Measurements from ENCODE around the gene PDZRN4. TPM values are rescaled to one million over a fixed set of nuclear protein-coding genes. Genes with fewer than 3 reads are reported as not detected.

Gene PDZRN4
- total RNA-seq, 1 experiment from 2014 or later = not detected

DNA sequence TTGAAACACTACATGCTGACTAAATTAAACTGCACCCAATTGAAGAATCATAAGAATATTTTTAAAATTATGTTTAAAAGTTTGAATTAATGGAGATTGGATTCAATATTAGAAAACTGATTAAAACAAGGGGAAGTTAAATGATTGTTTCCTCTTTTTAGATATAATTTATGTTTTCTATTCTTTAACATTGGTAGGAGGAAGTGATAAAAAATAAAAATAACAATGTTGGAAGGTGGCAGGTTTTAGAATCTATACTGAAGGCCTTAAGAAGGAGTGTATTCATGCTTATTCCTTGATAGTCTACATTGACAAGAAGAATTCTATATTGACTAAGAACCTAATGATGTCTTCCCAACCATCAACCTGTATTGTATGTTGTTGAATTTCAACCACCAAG is 168.1 kb downstream of the PDZRN4 start:
- TF ChIP-seq, protein P1, sequence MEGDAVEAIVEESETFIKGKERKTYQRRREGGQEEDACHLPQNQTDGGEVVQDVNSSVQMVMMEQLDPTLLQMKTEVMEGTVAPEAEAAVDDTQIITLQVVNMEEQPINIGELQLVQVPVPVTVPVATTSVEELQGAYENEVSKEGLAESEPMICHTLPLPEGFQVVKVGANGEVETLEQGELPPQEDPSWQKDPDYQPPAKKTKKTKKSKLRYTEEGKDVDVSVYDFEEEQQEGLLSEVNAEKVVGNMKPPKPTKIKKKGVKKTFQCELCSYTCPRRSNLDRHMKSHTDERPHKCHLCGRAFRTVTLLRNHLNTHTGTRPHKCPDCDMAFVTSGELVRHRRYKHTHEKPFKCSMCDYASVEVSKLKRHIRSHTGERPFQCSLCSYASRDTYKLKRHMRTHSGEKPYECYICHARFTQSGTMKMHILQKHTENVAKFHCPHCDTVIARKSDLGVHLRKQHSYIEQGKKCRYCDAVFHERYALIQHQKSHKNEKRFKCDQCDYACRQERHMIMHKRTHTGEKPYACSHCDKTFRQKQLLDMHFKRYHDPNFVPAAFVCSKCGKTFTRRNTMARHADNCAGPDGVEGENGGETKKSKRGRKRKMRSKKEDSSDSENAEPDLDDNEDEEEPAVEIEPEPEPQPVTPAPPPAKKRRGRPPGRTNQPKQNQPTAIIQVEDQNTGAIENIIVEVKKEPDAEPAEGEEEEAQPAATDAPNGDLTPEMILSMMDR (conservative IDR thresholded peaks at IDR 0.05; ENCODE audit: low read depth, low read length) = no peak
- no peak for TF ChIP-seq EZH2 (IDR thresholded peaks at IDR 0.05; ENCODE audit: borderline replicate concordance, low read depth, low read length, poor library complexity, severe bottlenecking)
- Histone ChIP-seq H3K27me3 (replicated peaks; ENCODE audit: insufficient read depth, low read depth, low read length, poor library complexity) (no peaks in the 10 kb centered on the region), H3K4me3 (ENCODE audit: low read depth, low read length, poor library complexity, severe bottlenecking) (no peak overlapping the region), H3K27ac (ENCODE audit: low read depth, low read length, poor library complexity, severe bottlenecking) (no peak overlapping the region), H3K36me3 (ENCODE audit: insufficient read depth, low read length, poor library complexity, severe bottlenecking) (no peaks in the 10 kb centered on the region), H3K9me3 (ENCODE audit: low read depth, low read length, poor library complexity, severe bottlenecking) (peaks cover 2% of the 10 kb centered on the region), H3K4me1 (ENCODE audit: insufficient read depth, low read length, poor library complexity, severe bottlenecking) (no peaks in the 10 kb centered on the region)
- no peak for DNase-seq (ENCODE audit: low spot score)
- ChIA-PET POLR2A (ENCODE audit: low non-redundant PET) (no interaction called here), CTCF (no interaction called here)
- BruUV-seq (replicated peaks) = no TSS peak
- intact Hi-C loops (cut with micrococcal nuclease; ENCODE audit: unreplicated experiment) = no loop called here

DNA sequence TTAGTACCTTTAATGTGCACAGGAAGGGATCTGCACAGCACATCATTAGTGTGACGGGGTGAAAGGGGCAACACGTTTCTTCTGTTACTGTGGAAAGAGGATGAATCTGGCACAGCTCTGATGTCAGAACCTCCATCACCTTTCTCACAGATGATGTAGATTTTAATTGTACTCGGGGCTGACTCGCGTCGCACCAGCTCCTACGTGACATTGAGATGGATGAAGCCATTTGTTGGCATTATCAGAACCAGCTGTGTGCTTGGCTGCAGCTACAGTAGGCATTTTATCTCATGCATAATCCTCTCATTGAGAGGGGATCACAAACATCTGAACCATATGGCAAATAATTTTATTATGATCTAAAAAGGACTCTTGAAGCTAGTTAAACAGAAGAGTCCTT is 173.6 kb downstream of the PDZRN4 start:
- H3K4me1 ChIP-seq (ENCODE audit: insufficient read depth, low read length, poor library complexity, severe bottlenecking) = no peaks in the 10 kb centered on the region
- no peaks in the 10 kb centered on the region for H3K9me3 ChIP-seq (ENCODE audit: low read depth, low read length, poor library complexity, severe bottlenecking)
- ChIA-PET CTCF (no interaction called here), POLR2A (ENCODE audit: low non-redundant PET) (no interaction called here)
- H3K27me3 ChIP-seq (replicated peaks; ENCODE audit: insufficient read depth, low read depth, low read length, poor library complexity) = no peaks in the 10 kb centered on the region
- DNase-seq (ENCODE audit: low spot score) = no peak
- BruUV-seq (replicated peaks) = no TSS peak
- TF ChIP-seq EZH2 (IDR thresholded peaks at IDR 0.05; ENCODE audit: borderline replicate concordance, low read depth, low read length, poor library complexity, severe bottlenecking) = no peak
- TF ChIP-seq, protein P1 (conservative IDR thresholded peaks at IDR 0.05; ENCODE audit: low read depth, low read length) = no peak
- intact Hi-C loops (cut with micrococcal nuclease; ENCODE audit: unreplicated experiment) = no loop called here
- no peaks in the 10 kb centered on the region for H3K36me3 ChIP-seq (ENCODE audit: insufficient read depth, low read length, poor library complexity, severe bottlenecking)
- H3K4me3 ChIP-seq (ENCODE audit: low read depth, low read length, poor library complexity, severe bottlenecking) = no peak overlapping the region
- H3K27ac ChIP-seq (ENCODE audit: low read depth, low read length, poor library complexity, severe bottlenecking) = no peak overlapping the region

DNA sequence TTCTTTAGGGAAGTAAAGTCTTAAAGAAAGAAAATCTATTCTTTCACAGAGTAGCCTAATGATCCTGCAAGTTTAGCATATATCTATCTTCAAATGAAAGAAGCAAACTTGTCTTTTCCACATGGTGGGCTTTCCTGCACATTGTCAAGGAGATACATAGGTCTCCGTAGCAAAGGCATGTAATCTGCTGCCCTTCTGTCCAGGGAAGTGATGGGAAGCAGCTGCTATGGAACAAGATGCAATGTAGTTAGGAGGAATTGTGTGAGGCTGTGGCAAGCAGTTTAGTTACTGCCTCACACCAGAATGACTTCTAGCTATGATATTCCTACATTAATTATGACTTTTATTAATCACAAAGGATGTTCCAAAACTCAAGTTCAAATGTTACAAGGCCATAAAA is 174.4 kb downstream of the PDZRN4 start:
- H3K4me3 ChIP-seq (ENCODE audit: low read depth, low read length, poor library complexity, severe bottlenecking) = no peak overlapping the region
- no TSS peak for BruUV-seq (replicated peaks)
- DNase-seq (ENCODE audit: low spot score) = no peak

More for the DNA sequence above, 174.4 kb downstream of the PDZRN4 start:
- POLR2A ChIA-PET (ENCODE audit: low non-redundant PET) = no interaction called here
- H3K4me1 ChIP-seq (ENCODE audit: insufficient read depth, low read length, poor library complexity, severe bottlenecking) = no peaks in the 10 kb centered on the region
- no peaks in the 10 kb centered on the region for H3K9me3 ChIP-seq (ENCODE audit: low read depth, low read length, poor library complexity, severe bottlenecking)
- no peaks in the 10 kb centered on the region for H3K36me3 ChIP-seq (ENCODE audit: insufficient read depth, low read length, poor library complexity, severe bottlenecking)
- CTCF ChIA-PET = no interaction called here
- no peaks in the 10 kb centered on the region for H3K27me3 ChIP-seq (replicated peaks; ENCODE audit: insufficient read depth, low read depth, low read length, poor library complexity)
- intact Hi-C loops (cut with micrococcal nuclease; ENCODE audit: unreplicated experiment) = no loop called here
- H3K27ac ChIP-seq (ENCODE audit: low read depth, low read length, poor library complexity, severe bottlenecking) = no peak overlapping the region
- TF ChIP-seq, protein P1 (conservative IDR thresholded peaks at IDR 0.05; ENCODE audit: low read depth, low read length) = no peak
- TF ChIP-seq EZH2 (IDR thresholded peaks at IDR 0.05; ENCODE audit: borderline replicate concordance, low read depth, low read length, poor library complexity, severe bottlenecking) = no peak
